ENCODE measurements around the gene RAP2C.

- TF ChIP-seq, protein P1, sequence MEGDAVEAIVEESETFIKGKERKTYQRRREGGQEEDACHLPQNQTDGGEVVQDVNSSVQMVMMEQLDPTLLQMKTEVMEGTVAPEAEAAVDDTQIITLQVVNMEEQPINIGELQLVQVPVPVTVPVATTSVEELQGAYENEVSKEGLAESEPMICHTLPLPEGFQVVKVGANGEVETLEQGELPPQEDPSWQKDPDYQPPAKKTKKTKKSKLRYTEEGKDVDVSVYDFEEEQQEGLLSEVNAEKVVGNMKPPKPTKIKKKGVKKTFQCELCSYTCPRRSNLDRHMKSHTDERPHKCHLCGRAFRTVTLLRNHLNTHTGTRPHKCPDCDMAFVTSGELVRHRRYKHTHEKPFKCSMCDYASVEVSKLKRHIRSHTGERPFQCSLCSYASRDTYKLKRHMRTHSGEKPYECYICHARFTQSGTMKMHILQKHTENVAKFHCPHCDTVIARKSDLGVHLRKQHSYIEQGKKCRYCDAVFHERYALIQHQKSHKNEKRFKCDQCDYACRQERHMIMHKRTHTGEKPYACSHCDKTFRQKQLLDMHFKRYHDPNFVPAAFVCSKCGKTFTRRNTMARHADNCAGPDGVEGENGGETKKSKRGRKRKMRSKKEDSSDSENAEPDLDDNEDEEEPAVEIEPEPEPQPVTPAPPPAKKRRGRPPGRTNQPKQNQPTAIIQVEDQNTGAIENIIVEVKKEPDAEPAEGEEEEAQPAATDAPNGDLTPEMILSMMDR (IDR thresholded peaks at IDR 0.05), result no peak
- TF ChIP-seq POLR2A (IDR thresholded peaks at IDR 0.05), result no peak
- no peak for TF ChIP-seq POLR2AphosphoS5 (IDR thresholded peaks at IDR 0.05)
Observed at GRCh38 chrX:132227383-132228112, 8.3 kb upstream of the RAP2C start.

All from suprapubic skin (tissue), 4 donors.